ENCODE measurements around the gene PTK7.

GRCh38 chr6:43026365-43026764 lies 49.7 kb upstream of the PTK7 start:
- TF ChIP-seq POLR2AphosphoS5 (IDR thresholded peaks at IDR 0.05; ENCODE audit: low read depth, low read length) (no peak), TAF1 (IDR thresholded peaks at IDR 0.05; ENCODE audit: borderline replicate concordance, insufficient read depth, low read length) (no peak), SIN3A (IDR thresholded peaks at IDR 0.05; ENCODE audit: borderline replicate concordance, insufficient read depth, low read length) (no peak), REST (IDR thresholded peaks at IDR 0.05; ENCODE audit: insufficient read depth in 1 of 2, low read depth in 2 of 2, low read length in 2 of 2) (no peak)

Measured in PFSK-1 (cell line).